RPMI7951 (cell line): ENCODE results near the gene KCNK5. TPM values are rescaled to one million over a fixed set of nuclear protein-coding genes. Genes with fewer than 3 reads are reported as not detected.

ENCODE experiments used
- DNase-seq: peaks from one replicate; pipeline ENCODE4 v3.0.0-alpha.2; 2012; ENCODE audit warnings: low read depth
- total RNA-seq: library from RNA; depleted of rRNA; stranded (reverse); fragments of >200 nt; shearing (Covaris generic); gene quantifications from 2 replicates; pipeline ENCODE4 v1.2.3, GENCODE V29; 2014; rRNA removed

KCNK5 gene, protein sequence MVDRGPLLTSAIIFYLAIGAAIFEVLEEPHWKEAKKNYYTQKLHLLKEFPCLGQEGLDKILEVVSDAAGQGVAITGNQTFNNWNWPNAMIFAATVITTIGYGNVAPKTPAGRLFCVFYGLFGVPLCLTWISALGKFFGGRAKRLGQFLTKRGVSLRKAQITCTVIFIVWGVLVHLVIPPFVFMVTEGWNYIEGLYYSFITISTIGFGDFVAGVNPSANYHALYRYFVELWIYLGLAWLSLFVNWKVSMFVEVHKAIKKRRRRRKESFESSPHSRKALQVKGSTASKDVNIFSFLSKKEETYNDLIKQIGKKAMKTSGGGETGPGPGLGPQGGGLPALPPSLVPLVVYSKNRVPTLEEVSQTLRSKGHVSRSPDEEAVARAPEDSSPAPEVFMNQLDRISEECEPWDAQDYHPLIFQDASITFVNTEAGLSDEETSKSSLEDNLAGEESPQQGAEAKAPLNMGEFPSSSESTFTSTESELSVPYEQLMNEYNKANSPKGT
- total RNA-seq = 0.10 and 0.12 TPM in 2 replicates

DNA sequence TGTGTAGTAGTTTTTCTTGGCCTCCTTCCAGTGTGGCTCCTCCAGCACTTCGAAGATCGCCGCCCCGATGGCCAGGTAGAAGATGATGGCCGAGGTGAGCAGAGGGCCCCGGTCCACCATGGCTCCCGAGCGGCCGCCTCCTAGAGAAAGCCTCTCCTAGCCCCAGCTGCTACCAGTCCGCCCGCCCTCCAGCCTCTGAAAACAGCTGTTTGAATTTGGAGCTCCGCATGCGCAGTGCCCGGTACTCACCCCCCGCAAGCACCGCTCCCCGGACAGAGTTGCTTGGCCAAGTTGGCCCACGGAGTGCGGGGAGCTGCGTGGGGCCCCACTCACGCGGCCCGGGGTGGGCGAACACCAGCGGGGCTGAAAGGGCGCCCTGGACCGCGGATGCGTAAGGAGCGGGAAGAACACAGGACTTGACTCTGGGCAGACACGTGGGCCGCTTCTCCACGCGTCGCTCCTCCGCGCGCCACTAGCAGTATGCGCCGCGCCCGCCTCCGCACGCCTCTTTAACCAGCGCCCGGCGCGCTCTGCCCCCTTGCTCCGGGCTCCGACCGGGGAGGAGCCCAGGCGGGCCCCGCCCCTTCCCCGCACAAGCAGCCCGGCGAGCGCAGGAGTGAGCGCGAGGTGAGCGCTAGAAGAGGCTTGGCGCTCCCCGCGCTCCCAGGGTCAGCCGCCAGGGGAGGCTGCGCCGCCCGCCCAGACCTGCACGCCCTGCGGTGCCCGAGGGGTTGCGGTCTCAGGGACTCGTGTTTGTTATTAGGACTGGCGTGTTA is at the start of gene KCNK5:
Gene KCNK5, minus strand, starts transcription at position 484 of the 776 bp plus-strand sequence. Its CDS starts 364 bp downstream, at position 120.
- DNase-seq = peak; percentile 42

DNA sequence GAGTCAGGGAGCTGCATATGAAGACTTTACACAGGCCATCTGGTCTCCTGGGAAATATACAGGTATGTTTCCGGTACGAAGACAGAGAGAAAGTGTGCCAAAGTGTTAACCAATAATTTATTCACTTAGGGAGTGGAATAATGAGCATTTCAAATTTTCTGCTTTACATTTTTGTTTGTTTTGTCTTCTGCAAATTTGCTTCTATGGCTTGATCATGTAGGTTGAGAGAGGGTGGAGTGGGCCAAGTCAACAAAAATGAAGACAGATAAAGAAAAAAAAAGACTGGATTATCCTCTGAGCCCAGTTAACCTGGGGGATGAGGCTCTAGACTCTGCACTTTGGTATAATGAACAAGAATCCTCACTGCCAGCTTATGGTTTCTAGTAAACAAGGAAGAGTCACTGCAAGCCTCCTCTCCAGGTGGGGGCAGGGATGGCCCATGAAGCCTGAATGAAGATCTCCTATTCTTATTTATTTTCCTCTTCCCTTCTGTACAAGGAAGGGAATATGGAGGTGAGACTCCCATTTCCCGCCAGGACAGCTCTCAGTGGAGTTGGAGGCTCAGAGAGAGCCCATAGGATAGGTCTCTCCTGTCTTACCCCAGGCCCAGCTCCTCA is 47.2 kb upstream of the KCNK5 start:
- no peak for DNase-seq

DNA sequence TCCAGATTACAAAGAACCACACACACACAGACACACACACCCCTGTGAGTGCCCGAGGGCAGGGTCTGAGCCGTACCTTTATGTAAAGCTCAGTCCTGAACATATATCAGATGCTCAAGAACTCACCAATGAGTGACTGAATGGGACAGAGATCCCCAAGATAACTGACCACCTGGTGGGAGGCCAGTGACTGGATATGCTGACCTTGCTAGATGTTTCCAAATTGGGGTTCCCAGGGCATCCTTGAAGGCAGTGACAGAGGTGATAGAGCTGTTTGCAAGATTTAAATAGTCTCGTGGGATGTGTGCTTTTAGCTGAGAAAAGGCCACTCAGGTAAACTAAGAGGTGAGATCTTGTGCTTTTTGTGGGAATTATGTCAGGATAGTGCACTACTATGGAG is 45.6 kb upstream of the KCNK5 start:
- no peak for DNase-seq

DNA sequence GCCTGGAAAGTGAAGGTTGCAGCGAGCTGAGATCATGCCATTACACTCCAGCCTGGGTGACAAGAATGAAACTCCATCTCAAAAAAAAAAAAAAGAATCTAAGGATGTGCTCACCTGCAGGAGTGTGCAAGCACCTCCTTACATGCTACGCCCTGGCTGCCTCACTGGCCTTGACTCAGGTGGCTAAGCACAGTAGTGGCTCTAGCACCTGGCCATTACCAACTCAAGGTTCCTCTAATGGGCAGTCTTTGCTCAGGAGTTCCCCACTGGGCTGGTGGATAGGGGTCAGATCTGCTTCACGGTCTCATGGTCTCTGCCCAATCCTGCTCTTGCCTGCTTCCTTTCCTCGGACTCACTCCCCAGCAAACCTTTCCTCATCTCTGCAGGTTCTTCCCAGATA is 45.2 kb upstream of the KCNK5 start:
- DNase-seq = no peak

DNA sequence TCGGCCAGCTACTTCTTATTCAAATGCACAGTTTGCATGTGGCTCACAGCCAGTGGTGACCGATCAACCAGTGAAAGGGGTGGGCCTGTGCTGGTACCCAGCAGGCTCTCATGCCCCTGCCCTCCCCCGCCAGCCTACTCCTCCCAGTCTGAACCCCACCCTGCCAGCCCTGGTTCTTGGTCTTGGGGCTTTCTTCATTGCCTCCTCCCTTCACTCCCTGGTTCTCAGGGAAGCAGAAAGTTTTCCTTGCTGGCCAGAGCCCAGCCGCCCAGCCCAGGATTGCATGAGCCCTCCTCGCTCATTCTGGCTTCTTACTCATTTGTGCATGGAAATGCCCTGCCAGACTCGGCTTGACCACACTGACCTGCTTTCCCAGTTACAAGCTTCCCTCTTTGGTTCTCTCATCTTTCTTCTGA is 44.1 kb upstream of the KCNK5 start:
- DNase-seq = no peak

DNA sequence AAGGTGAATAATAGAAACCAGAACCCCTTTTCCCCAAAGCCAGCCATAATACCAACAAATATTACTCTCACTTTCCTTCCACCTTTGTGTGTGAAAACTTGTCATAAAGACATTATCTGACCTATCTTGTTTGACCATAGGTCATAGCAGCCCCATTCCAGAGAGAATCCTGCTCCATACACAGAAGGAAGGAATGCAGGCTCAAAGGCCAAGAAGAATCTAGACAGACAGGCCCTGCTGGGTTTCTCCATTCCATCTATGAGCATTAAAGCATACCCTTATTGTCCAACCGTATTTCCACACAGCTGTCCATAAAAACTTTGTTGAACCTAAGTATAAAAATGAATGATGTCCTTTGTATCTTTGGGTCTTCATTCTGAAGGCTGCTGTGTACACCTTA is 40.7 kb upstream of the KCNK5 start:
- DNase-seq = no peak

DNA sequence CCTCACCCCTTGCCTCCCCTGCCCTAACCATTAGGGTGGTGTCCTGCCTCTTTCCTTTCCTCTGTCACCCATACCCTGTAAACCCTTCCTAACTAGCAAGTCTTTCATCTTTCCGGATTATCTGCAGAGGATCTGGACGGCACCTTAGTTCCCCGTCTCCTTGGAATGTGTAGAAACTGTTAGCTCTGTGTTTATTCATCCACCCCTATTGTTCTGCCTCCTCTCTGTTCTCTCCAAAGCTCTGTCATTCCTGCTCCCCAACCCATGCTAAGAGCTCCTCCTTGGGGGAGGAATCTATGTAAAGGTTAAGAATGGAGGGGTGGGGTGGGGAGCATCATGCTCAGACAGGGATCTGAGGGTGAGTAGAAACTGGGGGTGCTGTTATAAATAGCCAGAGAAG is 39.4 kb upstream of the KCNK5 start:
- no peak for DNase-seq

DNA sequence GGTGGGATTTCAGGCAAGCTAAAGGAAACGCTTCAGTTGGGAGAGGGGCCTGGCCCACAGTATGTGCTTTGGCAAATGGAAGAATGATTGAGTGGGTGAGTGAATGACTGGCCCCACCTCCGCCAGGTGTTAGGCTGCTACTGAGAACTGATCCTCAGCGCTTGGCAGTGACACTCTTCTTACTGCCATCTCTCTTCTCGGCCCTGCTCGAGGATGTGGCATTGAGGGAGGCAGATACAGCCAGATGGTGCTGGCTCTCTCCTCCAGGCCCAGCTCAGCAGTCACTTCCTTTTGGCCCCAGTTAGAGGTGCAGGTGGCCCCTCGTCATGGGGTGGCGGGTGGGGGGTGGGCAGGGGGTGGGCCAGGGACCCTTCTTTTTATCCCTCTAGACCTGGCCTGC is 38.9 kb upstream of the KCNK5 start:
- no peak for DNase-seq

DNA sequence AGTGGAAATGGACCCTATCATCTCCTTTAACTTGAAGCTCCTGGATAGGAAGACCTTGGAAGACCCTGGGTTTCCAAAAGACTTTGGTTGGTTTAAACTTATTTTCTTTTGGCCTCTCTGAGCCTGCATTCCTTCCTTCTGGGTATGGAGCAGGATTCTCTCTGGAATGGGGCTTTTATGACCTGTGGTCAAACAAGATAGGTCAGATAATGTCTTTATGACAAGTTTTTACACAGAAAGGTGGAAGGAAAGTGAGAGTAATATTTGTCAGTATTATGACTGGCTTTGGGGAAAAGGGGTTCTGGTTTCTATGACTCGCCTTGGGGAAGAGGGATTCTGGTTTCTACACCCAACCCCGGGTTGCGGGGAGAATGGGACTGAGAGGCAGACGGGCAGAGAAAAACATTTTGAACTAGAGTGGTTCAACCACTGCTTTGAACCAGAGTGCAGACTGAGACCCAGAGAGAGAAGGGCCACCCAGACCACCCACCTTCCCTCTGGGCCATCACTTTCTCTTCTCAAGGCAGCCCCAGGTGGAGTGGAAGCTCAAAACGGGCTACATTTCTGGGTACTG is 37.6 kb upstream of the KCNK5 start:
- no peak for DNase-seq

DNA sequence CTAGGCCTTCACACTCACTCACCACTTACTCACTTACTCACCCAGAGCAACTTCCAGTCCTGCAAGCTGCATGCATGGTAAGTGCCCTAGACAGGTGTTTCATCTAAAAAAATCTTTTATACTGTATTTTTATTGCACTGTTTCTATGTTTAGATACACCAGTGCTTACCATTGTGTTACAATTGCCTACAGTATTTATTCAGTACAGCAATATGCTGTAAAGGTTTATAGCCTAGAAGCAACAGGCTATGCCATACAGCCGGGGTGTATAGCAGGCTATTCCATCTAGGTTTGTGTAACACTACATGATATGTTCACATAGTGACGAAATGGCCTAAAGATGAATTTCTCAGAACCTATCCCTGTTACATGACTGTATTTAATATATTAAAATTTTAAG is 37.1 kb upstream of the KCNK5 start:
- DNase-seq = no peak

DNA sequence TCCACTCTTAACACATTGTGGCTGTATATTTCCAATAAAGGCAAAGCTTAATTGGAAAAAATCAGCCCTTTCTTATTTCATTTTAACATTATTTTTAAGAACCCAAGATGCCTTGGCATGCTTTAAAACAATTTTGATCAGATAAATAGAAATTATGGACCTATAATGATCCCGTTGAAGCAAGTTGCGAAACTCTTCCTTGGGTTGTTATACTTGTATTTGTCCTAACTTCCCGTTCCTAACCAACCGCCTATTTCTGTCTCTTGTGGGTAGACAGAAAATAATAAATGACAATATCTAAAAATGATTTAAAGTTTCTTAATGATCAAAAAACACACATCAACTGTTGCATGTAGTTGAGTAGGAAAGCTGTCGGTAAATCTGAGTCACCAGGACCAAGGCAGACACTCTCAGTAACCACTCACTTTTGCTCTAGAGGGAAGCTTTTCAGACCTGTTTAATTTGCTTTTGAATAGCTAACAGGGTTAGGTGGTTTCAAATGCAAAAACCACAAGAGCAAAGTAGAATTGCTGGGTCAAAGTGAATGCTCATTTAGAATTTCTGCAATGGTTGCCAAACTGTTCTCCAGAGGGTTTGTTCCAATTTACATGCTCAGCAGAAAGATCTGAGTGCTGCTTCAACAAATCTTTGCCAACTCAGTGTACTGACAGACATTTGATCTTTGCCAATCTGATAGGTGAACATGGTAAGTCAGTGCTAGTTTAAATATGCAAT is 34.2 kb upstream of the KCNK5 start:
- DNase-seq = no peak

DNA sequence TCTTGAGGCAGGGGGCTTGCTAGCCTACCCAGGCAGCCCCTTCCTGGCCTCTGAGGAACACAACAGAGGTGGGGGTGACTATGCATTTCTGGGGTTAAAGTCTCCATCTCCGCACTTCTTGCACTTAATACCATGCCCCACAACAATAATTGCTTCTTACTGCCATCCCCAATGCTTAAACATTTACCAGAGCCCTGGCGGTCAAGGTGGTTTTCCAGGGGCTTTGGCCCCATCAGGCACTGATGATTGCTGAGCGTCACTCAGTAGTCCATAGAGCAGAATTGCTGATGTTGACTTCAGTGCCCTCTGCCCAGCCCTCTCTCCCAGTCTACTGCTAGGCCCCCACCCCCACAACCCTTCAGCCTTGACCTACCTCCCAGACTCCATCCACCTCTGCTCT is 32.5 kb upstream of the KCNK5 start:
- DNase-seq = no peak

DNA sequence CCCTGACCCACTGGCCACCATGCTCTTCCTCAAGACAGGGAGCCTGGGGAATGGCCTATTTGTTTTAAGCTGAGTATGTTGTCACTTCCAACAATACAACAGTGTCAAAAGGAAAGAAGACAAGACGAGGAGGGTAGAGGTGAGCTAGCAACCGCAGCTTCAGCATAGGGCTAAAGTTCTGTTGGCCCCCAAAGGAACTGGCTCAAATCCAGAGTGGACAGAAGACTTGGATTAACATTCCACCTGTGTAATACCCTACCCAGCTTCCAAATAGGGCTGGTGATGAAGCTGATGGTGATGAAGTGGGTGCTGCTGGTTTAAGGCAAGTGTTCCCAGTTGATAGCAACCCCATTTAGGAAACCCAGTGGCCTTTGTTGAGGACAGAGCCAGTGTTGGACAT is 31.7 kb upstream of the KCNK5 start:
- no peak for DNase-seq

DNA sequence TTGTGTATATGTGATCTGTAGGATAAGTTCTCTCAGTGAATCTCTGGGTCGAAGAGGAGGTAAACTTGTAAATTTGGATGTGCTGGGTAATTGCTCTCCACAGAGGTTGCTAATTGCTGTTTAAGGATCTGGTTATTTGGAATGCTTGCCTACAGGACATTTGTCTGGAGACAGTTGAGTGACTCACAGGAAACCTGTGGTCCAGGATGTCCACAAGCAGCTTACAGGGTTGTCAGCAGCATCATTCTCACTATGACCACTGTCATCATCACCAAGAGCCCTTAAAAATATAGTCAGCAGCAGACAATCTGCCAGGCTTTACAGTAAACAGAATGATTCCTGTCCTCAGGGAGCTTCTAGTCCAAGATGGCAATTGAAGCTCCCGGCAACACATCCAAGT is 31.2 kb upstream of the KCNK5 start:
- peak; percentile 57 for DNase-seq

DNA sequence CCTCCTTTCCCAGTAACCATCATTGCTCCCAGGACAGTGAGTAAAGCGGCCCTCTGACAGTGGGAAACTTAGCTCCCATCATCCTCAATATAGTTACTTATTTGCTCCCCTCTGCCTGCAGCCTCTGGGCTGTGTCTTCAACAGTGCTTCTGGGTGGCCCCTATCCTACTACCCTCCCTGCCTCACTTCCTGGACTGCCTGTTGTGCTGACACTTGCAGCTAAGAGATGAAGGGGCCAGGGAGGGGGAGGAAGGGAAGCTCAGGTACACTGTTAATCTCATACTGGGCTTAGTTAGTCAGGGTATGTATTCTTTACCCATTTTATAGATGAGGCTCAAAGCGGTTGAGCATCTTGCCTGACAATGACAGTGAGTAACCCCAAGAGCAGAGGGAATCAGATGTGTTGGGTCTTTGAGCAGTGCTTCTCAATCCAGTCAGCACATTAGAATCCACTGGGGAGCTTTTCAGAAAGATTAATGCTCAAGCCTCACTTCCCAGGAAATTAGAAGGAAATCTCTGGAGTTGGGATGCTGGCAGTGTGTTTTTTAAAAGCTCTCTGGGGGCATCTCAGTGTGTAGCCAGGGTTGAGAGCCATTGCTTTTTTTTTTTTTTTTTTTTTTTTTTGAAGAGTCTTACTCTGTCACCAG is 27.1 kb upstream of the KCNK5 start:
- no peak for DNase-seq

DNA sequence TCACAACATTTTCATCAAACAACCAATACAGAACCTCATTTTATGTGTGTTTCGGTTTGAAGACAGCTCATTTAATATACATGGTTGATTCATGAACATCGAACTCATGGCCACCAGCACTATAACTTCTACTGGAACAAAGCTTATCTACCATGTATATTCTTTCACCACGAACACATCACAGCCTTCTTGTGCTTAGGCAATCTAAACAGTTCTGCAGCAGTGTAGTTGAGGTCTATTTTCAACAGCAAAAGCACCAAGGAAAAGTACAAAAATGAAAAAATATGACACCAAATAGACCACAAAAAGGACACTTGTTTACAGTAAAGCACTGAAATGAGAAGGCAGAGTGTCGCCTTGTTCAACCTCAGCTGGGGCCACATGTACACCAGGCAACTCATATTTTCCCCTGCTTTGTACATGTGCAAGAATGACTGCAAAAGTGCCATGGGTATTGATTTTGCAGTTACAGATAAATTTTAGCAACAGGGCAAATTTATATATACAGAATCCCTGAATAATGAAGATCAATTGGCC is 25.8 kb upstream of the KCNK5 start:
- DNase-seq = no peak

DNA sequence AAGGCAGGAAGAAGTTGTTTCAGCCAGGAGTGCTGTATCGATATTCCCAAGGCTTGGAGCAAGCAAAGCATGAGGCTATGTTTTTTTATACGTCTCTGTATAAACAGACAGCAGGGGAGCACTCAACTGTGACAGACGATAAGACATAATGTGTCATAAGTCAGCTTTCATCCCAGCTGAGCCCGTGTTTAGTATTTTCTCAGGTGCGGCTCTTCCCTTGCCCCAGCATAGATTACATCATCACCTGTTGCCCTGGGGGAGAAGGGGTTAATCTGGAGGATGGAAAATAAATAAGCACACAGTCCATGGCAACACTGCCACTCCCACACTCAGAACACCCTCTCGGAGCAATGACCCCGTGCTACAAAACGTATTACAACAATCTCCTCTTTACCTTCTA is 22.1 kb upstream of the KCNK5 start:
- no peak for DNase-seq

DNA sequence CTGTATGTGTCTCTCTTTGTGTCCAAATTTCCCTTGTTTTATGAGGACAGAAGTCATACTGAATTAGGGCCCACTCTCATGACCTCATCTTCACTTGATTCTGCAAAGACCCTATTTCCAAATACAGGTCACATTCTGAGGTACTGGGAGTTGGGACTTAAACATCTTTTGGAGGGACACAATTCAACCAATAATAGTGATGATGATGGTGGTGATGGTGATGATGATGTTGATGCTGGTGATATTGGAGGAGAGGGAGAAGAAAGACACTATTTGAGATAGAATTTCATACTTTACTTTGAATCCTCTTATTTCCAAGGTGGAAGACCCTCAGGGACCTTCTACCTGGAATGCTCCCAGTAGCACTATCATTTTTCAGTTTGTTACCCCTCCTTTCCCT is 21.2 kb upstream of the KCNK5 start:
- DNase-seq = no peak

DNA sequence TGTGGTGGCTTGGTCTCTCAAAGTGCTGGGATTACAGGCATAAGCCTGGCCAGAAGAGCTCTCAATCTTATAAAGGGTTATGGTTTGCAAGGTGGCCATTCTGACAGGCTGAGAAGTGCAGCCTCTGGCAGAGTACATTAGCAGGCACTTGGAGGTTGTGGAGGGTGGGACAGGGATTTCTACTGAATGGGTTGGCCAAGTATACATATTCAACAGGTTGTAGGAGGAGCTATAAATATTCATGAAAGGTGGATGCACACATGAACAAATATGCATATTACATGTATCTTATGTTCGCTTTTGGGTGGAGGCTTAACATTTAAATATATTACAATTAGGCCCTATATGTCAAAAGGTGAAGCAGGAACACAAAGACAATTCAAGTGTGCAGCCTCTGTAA is 20.0 kb upstream of the KCNK5 start:
- DNase-seq = no peak

DNA sequence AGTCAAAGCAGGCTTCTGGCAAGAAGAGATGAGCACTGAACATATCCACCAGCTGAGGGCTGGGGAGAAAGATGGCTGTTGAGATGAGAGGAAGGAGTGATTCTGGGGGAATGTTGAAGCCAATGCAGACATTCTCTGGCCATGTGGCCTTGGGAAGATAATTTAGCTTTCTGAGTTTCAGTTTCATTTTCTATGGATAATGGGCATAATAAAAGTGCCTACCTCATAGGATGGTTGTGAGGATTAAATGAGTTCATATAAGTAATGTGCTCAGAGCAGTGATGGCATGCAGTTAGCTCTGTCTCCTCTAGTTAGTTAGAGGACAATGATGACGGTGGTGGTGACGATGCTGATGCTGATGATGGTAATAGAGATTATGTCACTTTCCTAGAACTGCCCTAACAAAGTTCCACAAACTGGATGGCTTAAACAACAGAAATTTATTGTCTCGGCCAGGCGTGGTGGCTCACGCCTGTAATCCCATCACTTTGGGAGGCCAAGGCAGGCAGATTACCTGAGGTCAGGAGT is 18.5 kb upstream of the KCNK5 start:
- peak; percentile 16 for DNase-seq
